ENCODE data around the gene CCDC40.
A peak's percentile ranks its signal among the peaks of the same experiment; 100 is the strongest.

Gene CCDC40

DNA sequence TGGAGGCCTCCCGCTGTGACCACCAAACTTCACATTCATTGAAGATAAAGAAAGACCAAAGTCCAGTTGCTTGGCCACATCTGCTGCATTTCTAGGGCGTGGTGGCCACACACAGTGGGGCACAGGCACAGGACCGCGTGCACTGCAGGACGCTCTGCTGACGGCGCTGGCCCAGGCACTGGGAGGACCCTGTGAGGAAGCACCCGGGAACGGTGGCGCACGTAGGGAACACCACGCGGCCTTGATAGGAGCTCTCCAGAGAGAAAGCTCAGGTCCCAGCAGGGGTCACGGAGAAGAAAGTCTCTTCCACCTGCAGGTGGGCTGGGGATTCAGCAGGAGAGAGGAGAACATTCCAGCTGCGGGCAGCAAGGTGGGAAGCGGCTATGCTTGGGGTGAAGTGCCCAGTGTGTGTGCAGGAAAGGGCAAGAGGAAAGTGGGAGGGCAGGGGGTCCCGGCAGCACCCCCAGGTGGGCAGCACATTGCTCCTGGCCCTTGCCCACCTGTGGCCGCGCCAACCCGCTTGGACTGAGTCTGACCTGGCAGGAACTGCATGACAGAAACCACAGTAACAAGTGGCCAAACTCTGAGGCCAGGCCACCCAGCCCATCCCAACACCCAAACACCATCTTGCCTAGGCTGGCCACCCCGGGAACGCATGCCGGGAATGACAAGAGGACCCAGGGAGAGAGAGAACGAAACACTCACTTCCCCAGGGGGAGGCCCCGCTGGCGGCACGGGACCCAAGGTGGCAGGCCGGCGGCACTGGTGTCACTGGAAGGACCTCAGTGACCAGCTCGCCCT is 33.6 kb upstream of the CCDC40 start:
- no peak for DNase-seq (ENCODE audit: extremely low read depth, low read depth)
- TF ChIP-seq, protein P1, sequence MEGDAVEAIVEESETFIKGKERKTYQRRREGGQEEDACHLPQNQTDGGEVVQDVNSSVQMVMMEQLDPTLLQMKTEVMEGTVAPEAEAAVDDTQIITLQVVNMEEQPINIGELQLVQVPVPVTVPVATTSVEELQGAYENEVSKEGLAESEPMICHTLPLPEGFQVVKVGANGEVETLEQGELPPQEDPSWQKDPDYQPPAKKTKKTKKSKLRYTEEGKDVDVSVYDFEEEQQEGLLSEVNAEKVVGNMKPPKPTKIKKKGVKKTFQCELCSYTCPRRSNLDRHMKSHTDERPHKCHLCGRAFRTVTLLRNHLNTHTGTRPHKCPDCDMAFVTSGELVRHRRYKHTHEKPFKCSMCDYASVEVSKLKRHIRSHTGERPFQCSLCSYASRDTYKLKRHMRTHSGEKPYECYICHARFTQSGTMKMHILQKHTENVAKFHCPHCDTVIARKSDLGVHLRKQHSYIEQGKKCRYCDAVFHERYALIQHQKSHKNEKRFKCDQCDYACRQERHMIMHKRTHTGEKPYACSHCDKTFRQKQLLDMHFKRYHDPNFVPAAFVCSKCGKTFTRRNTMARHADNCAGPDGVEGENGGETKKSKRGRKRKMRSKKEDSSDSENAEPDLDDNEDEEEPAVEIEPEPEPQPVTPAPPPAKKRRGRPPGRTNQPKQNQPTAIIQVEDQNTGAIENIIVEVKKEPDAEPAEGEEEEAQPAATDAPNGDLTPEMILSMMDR (IDR thresholded peaks at IDR 0.05; ENCODE audit: low read depth, low read length), result no peak

DNA sequence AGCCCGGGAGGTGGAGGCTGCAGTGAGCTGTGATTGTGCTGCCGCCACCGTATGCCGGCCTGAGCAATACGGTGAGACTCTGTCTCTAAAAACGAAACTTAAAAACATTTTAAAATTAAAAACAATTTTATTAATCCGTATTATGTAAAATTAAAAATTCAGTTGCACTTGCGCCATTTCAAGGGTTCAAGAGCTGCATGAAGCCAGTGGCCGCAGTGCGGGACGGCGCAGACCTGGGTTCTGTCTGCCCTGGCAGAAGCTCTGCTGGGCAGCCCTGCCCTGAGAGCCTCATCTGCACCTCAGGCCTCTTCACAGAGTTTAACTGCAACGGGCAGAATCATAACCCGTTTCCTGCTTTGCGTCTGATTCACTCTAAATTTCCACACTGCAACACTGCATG is 32.5 kb upstream of the CCDC40 start:
- no peak for DNase-seq (ENCODE audit: extremely low read depth, low read depth)
- TF ChIP-seq, protein P1 (IDR thresholded peaks at IDR 0.05; ENCODE audit: low read depth, low read length), result no peak

DNA sequence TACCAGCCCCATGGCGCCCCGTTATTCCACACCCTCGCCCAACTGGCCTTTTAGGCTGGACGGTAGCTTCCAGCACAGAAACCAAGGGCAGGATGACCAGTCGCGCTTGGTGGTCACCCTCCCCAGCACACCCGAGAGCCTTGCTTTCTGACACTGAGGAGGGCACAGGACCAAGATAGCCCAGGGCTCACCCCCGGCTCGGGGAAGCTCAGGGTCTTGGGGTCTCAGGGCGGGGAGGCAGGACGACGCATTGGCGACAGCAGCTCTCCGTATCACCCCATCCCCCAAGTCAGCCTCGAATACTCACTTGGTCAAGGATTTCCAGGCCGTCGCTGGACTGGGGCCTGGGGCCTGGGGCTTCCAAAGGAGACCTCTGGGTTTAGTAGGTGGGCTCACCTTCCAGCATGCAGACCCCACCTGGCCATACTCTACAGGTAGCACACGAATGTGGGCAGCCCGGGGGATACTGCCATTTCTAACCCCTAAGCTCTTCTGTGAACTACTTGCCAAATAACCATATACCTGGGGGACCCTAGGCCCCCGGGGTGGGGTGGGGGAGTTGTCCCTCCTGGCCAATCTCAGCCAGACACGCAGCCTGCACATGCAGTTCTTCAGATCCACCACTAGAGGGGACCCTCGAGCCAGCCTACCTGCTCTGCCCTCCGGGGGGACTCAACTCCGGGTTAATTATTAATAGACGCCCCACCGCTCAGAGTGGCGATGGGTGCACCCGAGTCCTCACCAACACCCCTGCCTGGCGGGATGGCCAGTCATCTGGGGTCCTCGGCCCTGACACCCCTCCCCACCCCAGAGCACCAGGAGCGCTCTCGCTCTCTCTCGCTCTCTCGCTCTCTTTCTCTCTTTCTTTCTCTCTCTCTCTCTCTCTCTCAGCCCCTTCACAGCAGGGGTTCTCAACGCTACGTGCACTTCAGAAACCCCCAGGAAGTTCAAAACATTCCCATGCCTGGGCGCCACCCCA is 30.8 kb upstream of the CCDC40 start:
- no peak for DNase-seq (ENCODE audit: extremely low read depth, low read depth)
- TF ChIP-seq, protein P1 (IDR thresholded peaks at IDR 0.05; ENCODE audit: low read depth, low read length), result peak; percentile 94

DNA sequence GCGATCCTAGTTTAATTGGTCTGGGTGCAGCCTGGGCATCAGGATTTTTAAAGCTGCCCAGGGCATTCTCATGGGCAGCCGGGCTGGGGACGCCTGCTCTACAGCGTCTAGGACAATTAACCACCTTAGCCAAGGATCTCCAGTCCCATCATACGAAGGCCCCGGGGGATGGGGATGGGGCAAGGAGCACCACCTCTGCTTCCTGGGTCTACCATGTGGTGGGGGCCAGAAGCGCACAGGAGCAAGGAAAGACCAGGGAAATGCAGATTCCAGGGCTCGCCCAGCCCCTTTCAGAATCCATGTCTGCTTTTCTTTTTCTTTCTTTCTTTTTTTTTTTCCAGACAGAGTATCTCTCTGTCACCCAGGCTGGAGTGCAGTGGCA is 30.1 kb upstream of the CCDC40 start:
- DNase-seq (ENCODE audit: extremely low read depth, low read depth), result no peak
- TF ChIP-seq, protein P1 (IDR thresholded peaks at IDR 0.05; ENCODE audit: low read depth, low read length), result no peak

DNA sequence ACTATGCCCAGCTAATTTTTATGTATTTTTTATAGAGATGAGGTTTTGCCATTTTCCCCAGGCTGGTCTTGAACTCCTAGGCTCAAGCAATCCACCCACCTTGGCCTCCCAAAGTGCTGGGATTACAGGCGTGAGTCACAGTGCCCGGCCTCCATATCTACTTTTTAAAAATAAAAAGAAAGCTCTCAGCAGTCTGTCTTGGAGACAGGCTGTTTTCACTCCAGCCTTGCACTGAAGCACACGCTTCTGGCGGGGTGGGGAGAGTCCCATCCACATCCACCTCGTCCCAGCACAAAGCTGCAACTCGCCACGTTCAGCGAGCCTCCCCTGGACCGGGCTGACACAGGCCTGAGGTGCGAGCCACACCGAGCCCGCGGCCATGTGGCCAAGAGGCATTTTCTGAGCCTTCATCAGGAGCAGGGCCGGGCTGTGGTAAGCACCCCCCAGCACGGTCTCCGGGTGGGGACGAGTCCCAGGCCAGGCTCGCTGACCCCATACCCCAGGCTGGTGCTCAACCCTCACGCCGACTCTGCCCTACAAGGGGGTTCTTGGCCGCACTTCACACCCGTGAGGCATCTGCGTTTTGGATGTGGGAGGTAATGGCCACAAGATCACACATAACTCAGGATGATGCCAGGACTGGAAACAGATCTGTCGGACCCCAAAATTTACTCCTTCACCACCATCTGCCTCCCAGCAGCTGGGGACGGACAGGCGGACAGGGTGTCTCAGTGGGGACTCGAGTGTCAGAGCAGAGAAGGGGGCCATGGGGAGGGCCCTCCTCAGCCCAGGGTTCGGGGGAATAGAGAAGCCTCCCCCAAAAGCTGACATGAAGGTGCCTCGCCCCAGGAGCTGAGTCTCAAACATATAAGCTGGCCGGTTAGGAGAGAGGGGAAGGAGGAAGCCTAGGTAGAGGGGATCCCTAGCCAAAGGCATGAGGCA is 29.4 kb upstream of the CCDC40 start:
- DNase-seq (ENCODE audit: extremely low read depth, low read depth), result no peak
- TF ChIP-seq, protein P1 (IDR thresholded peaks at IDR 0.05; ENCODE audit: low read depth, low read length), result no peak

DNA sequence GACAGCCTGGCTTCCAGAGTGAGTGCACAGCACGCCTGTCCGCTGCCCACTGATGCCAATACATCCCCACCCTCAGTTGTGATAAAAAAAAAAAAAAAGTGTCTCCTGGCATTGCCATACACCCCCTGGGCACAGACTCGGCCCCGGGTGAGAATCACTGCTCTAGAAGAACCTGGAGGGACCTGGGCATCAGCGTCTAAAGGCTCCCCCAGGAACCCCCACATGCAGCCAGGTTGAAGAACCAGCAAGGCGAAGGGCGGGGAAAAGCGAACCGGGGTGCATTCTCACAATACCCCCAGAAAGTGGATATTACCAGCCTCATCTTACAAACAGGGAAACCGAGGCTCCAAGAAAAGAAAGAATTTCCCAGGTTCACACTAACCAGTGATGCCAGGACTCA is 28.5 kb upstream of the CCDC40 start:
- DNase-seq (ENCODE audit: extremely low read depth, low read depth), result no peak
- TF ChIP-seq, protein P1 (IDR thresholded peaks at IDR 0.05; ENCODE audit: low read depth, low read length), result no peak
